ENCODE measurements around the gene ITSN1.

- TF ChIP-seq, protein P1, sequence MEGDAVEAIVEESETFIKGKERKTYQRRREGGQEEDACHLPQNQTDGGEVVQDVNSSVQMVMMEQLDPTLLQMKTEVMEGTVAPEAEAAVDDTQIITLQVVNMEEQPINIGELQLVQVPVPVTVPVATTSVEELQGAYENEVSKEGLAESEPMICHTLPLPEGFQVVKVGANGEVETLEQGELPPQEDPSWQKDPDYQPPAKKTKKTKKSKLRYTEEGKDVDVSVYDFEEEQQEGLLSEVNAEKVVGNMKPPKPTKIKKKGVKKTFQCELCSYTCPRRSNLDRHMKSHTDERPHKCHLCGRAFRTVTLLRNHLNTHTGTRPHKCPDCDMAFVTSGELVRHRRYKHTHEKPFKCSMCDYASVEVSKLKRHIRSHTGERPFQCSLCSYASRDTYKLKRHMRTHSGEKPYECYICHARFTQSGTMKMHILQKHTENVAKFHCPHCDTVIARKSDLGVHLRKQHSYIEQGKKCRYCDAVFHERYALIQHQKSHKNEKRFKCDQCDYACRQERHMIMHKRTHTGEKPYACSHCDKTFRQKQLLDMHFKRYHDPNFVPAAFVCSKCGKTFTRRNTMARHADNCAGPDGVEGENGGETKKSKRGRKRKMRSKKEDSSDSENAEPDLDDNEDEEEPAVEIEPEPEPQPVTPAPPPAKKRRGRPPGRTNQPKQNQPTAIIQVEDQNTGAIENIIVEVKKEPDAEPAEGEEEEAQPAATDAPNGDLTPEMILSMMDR (IDR thresholded peaks at IDR 0.05), result no peak
- no peak for TF ChIP-seq POLR2A (IDR thresholded peaks at IDR 0.05)
Observed at GRCh38 chr21:33810766-33811165, 168.5 kb downstream of the ITSN1 start.

All from body of pancreas (tissue), 4 donors.